ENCODE measurements around the gene METAP1D. TPM values are rescaled to one million over a fixed set of nuclear protein-coding genes. Genes with fewer than 3 reads are reported as not detected.

METAP1D gene
- total RNA-seq, 1 experiment from 2014 or later = 5.2 TPM

- no peaks in the 10 kb centered on the region for H3K9me3 Mint-ChIP-seq
- no peaks in the 10 kb centered on the region for H3K9me3 ChIP-seq (ENCODE audit: control insufficient read depth, low read depth, low read length)
- H4K5ac ChIP-seq (ENCODE audit: insufficient read length, low read depth, low read length) = no peak overlapping the region
- no peaks in the 10 kb centered on the region for H4K20me1 ChIP-seq (ENCODE audit: control insufficient read depth, insufficient read depth, insufficient read length)
- H3K4me2 ChIP-seq (ENCODE audit: insufficient read depth, insufficient read length, low read length) = no peak overlapping the region
- H2BK12ac ChIP-seq (ENCODE audit: insufficient read length, low read depth, low read length) = no peak overlapping the region
- H2AFZ ChIP-seq (ENCODE audit: low read length) = no peak overlapping the region
- H3K27ac Mint-ChIP-seq = no peak overlapping the region
- no peak overlapping the region for H3K56ac ChIP-seq (ENCODE audit: insufficient read length, low read depth, low read length)
- H3K27ac ChIP-seq (ENCODE audit: insufficient read length, low read depth, low read length) = no peak overlapping the region
- H3K79me2 ChIP-seq (ENCODE audit: insufficient read depth, low read length) = peaks cover 2% of the 10 kb centered on the region; the same call in 1 of the 2 replicates
- H3K4me1 ChIP-seq (ENCODE audit: insufficient read depth, low read length) = no peaks in the 10 kb centered on the region
- H3K14ac ChIP-seq (ENCODE audit: insufficient read depth, low read length) = no peak overlapping the region
- no CpG with 5 or more reads among the region's 1 CpG for WGBS (ENCODE audit: extremely low coverage, insufficient read length, low lambda C conversion rate)
- no peak overlapping the region for H3K9ac ChIP-seq (ENCODE audit: extremely low read depth, insufficient read length, low read length)
- no peaks in the 10 kb centered on the region for H3K79me1 ChIP-seq (ENCODE audit: insufficient read depth, low read depth, low read length, poor library complexity, severe bottlenecking)
- H2BK120ac ChIP-seq (ENCODE audit: low read depth, low read length, poor library complexity, severe bottlenecking) = no peak overlapping the region
- no peak for DNase-seq
- H3K4me3 Mint-ChIP-seq = no peak overlapping the region
- H2BK15ac ChIP-seq (ENCODE audit: low read depth, low read length) = no peak overlapping the region
- TF ChIP-seq CTCF (conservative IDR thresholded peaks at IDR 0.05) = no peak
- H2BK5ac ChIP-seq (ENCODE audit: insufficient read length, low read length) = no peak overlapping the region
- H4K91ac ChIP-seq (ENCODE audit: insufficient read length, low read depth, low read length) = no peak overlapping the region
- no peak overlapping the region for H3K23ac ChIP-seq (ENCODE audit: insufficient read length, low read depth, low read length)
- H3K27me3 Mint-ChIP-seq (ENCODE audit: low read depth) = no peaks in the 10 kb centered on the region; the same call in 1 of the 2 replicates
- H3K23me2 ChIP-seq (ENCODE audit: insufficient read length, low read depth, low read length, poor library complexity, severe bottlenecking) = no peaks in the 10 kb centered on the region
- H3K4ac ChIP-seq (ENCODE audit: low read depth, low read length) = no peak overlapping the region
- H4K8ac ChIP-seq (replicated peaks; ENCODE audit: insufficient read length, low read depth, low read length) = no peak overlapping the region
- no peaks in the 10 kb centered on the region for H3K27me3 ChIP-seq (ENCODE audit: insufficient read depth, low read length)
- no peak overlapping the region for H3K18ac ChIP-seq (ENCODE audit: insufficient read length, low read depth, low read length)
- no peak overlapping the region for H3T11ph ChIP-seq (ENCODE audit: low read length)
- peaks cover 5 to 6% of the 10 kb centered on the region in 2 experiments for H3K4me1 Mint-ChIP-seq
- H2AK5ac ChIP-seq (ENCODE audit: insufficient read length, low read length) = no peak overlapping the region
- no peak overlapping the region for H2BK20ac ChIP-seq (ENCODE audit: low read depth, low read length, poor library complexity, severe bottlenecking)
- peaks cover 0 to 1% (median 0%) of the 10 kb centered on the region in 3 experiments; a peak in 1 of 7 replicates for H3K36me3 Mint-ChIP-seq (ENCODE audit: insufficient read depth in 1 of 3, low read depth in 3 of 3)
These were observed 7.6 kb downstream of the METAP1D start for GRCh38 chr2:172007372-172007771.
